ENCODE measurements around the gene FBXO11.
A peak's percentile ranks its signal among the peaks of the same experiment; 100 is the strongest.

Gene FBXO11

DNA sequence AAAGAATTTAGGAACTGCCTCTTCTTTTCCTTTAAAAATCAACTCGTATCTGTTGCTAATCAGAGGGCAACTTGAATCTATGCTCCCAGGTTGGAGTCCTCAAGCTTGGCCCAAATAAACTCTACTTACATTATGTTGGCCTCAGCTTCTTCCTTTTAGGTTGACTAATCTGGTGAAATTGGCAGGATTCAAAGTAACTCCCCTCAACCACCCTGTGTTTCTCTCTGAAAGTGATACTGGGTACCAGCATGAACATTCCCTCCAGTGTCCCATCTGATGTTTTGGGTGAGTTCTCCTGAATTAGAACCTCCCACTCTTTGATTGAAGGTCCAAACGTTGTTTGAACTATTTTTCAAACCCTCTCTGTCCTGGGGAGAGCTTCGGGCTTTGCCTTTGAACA lies 164.7 kb downstream of the FBXO11 start:
- FAIRE-seq (peak; percentile 47), DNase-seq (ENCODE audit: insufficient read length, low spot score) (no peak)

- no peak for DNase-seq (ENCODE audit: insufficient read length, low spot score)
- FAIRE-seq = peak; percentile 48
These were observed 165.2 kb downstream of the FBXO11 start for GRCh38 chr2:47741101-47741500.
